UCSD-AML1 (cell line): ENCODE data around the gene TCF7L1.
"Not testable (repeated sequence)": the region's sequence is repeated elsewhere in the genome, so short reads cannot be mapped to it uniquely, and the experiment has no call there.

Source experiments
- DNase-seq: peaks from one replicate; lab custom pipeline; 2025; ENCODE audit not compliant: unreplicated experiment; lab: John Stamatoyannopoulos, UW

TCF7L1 gene

DNA sequence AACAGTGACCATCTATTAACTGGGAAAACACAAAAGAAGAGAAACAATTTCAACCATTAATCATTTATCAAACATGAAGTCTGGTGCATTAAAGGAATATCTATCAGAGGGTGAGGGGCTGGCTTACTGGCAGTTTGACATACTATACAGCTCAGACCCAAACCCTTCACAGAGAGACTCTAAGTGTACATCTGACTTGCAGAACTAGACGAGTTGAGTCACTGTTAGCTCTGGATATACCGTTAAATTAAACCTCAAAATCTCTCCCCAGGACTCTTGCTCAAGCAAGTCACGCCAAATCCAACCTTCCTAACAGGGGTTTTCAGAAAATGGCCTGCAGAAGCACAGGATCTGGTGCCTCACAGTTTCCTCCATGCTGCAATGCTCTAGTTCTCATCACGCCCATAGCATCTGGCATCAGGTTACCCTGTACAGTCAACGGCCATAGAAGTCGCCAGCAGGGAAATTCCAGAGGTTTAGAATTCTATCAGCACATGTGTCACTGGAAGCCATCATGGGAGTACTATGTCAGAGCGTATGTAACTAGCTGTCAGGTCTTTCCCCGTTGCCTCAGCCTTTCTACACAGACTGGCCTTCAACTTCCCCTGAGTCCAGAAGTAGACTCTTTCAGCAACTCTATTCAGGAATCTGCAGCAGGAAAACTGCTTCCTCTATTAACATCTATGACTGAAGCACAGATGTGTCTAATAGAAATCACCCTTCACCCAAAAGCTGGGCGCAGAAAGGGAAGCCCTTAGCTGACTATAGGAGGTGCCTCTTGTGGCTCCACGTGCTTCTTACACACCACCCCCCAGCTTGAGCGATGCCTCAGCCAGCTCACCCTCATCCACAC is 185.3 kb downstream of the TCF7L1 start:
- no peak for DNase-seq

DNA sequence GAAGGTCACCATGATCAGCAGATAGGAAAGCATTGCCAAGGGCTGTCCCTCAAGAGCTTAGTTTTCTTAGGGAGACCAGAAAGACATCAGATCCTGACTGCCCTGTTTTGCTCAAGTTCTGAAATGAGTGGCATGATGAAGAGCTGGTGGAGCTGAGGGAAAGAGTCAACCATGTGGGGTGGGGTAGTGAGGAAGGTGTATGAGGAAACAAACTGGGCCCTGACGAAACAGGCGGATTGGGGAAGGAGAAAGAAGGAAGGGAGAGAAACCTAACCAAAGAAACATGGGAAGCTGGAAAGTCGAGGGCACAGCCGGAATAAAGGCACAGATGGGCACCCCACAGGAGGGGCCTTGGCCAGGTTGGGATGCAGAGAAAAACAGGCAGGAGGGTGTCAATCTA is 186.6 kb downstream of the TCF7L1 start:
- no peak for DNase-seq

DNA sequence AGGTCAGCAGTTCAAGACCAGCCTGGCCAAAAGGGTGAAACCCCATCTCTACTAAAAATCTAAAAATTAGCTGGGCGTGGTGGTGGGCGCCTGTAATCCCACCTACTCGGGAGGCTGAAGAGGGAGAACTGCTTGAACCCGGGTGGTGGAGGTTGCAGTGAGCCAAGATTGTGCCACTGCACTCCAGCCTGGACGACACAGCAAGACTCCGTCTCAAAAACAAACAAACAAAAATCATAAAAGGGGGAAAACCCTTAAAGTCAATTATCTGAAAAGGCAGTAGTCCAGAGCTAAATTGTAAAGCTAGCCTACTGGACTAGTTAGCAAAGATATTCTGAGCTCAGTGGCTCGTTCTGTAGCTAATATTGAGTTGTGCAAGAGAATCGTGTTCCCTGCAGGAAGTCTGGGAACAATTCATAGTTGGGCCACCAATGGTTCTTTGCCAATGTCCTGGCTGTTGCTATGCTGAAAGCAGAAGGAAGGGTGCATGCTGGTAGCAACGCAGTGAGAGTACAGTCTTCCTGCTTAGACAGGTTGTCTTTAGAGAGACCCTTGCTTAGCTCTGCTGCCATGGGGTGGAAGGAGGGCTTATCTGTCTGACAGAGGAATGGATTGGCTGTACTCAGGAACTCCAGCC is 190.3 kb downstream of the TCF7L1 start:
- no peak for DNase-seq

DNA sequence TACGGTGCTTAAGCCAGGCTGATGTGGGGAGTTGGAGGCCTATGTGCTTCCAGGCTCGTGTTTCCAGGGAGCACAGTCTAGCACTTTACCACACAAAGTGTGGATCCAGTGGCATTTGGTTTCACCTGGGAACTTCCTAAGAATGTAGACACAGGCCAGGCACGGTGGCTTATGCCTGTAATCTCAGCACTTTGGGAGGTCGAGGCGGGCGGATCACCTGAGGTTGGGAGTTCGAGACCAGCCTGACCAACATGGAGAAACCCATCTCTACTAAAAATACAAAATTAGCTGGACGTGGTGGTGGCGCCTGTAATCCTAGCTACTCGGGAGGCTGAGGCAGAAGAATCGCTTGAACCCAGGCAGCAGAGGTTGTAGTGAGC is 190.8 kb downstream of the TCF7L1 start:
- DNase-seq: not testable (repeated sequence)

DNA sequence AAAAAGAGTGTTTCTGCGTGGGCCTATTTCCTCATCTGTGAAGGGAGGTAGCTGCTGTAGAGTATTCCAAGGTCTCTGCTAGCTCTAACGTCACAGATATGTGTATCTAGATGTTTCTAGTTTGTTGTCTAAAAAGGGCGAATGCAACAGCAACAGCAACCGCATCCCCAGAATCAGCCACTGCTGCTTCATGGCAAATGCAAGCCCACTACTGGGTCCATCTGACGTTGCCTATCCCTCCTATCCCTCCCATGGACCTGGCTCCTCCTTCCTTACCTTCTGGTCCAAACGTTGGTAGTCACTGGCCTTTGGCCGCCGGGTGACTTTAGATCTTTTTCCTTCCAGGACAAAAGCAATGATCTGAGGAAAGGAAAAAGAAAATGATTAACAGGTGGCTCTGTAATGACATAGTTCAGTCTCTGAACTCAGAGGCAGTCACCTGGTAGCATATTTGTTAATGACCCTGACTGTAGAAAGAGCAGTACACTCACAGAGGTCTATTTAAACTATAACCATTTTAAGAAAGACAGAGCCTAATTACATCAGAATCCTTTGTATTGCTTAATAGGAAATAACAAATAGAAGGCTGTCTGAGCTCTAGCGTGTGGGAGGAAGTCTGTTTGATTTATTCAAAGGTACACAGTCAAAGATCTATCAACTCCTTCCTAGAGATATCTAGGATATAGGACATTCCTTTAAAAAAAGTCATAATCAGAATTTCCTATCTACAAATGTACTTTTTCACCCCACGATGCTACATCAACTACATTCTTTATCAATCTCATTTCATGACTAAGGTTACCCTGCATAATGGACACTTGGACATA is 191.7 kb downstream of the TCF7L1 start:
- DNase-seq: no peak

DNA sequence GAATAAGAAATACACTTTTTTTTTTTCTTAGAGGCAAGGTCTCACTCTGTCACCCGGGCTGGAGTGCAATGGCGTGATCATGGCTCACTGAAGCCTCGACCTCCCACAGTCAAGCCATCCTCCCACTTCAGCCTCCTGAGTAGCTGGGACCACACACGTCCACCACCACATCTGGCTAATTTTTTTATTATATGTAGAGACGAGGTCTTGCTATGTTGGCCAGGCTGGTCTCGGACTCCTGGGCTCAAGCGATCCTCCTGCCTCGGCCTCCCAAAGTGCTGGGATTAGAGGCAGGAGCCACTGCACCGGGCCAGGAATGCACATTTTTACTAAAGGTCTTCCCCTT is 192.2 kb downstream of the TCF7L1 start:
- no peak for DNase-seq

DNA sequence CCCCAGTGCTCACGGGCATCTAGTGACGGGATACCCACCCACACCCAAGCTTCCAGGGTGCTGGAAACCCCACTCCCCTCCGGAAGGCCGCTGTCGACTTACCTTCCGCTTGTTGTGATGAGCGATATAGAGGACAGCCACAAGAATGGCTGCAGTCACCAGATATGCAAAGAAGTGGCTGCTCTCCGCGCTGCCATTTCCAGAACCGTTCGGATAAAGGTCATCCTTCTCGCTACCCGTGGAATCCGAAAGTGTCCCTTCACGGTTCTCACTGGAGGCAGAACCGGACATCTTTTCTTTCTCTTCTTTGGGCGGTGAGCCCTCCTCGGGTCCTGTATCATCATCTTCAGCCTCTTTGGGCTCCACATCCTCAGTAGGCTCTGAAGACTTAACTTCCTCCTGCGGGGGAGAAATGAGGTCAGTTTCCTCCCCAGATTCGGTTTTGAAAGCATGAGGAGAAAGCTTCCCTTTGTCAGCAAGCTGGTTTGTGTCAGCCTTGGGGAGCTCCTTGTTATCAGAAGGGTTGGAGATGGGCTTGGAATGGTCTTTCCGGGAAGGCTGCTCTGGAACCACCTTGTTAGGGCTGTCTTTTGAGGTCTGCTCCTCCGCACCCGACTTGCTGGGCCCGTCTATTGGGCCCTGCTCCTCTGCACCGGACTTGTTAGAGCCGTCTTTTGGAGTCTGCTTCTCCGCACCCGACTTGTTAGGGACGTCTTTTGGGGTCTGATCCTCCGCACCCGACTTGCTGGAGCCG is 193.4 kb downstream of the TCF7L1 start:
- peak; percentile 66 for DNase-seq

DNA sequence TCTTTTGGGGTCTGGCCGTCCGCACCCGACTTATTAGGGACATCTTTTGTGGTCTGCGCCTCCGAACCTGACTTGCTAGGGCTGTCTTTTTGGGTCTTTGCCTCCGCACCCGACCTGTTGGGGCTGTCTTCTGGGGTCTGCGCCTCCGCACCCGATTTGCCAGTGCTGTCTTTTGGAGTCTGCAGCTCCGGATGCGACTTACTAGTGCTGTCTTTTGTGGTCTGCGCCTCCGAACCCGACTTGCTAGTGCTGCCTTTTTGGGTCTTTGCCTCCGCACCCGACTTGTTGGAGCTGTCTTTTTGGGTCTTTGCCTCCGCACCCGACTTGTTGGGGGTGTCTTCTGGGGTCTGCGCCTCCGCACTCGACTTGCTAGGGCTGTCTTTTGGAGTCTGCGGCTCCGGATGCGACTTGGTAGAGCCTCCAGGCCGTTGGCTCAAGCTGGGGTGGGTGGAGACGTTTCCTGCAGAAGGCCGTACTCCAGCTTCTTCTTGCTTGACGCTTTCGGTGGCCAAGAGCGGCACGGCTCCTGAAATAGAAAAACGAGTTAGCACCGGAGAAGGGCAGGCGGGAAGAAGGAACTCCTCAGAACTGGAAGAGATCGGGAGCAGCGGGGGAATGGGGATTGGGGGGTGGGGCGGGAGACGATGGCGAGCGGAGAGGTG is 194.1 kb downstream of the TCF7L1 start:
- peak; percentile 61 for DNase-seq

DNA sequence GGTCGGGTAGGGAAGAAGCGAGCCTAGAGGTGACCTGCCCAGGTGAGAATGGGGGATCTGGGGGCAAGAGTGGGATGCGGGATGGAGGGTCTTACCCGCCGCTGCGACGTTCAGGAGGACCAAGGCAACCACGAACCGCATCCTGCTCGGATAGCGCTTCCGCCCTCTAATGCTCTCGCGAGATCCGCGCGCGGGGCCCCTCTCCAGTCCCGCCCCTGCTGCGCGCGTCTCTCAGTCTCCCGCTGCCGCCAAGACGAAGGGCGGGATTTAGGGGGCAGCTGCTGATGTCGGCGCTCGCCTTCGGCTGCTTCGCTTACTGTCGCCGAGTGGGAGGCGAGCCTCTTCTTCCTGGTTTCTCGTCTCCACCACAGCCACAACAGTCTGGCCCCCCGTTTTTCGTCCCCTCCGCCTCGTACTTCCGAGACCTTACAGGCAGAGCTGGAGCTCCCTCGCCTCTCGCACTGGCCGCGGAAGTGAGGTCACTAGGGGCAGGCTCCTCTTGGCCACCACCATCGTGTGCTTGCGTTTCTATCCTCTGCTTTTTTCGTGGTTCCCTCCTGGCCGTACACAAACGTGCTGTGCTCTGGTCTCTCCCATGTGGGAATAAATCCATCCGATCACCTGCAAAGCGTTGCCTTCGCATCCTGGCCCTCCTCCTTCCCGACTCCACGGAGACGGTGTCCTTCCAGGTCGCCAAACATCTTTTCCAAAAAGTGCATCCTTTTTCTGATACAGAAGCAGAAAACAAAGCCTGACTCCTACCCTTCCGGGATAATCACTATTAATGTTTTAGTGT is 194.8 kb downstream of the TCF7L1 start, which contains the start of gene TGOLN2:
Gene TGOLN2 (minus strand): TSS at position 168 of the 796 bp plus-strand sequence. CDS start 27 bp downstream, at position 141.
- peak; percentile 94 for DNase-seq

DNA sequence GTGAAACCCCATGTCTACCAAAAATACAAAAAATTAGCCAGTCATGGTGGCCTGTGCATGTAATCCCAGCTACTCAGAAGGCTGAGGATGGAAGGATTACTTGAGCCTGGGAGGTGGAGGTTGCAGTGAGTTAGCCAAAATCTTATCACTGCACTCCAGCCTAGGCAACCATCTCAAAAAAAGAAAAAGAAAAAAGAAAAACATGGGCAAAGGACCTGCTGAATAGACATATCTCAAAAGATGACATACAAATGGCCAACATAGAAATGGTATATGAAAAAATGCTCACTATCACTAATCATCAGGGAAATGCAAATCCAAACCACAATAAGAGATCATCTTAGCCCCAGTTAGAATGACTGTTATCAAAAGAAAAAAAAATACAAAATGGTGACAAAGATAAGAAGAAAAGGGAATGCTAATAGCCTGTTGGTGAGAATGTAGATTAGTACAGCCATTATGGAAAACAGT is 196.0 kb downstream of the TCF7L1 start:
- DNase-seq: no peak

DNA sequence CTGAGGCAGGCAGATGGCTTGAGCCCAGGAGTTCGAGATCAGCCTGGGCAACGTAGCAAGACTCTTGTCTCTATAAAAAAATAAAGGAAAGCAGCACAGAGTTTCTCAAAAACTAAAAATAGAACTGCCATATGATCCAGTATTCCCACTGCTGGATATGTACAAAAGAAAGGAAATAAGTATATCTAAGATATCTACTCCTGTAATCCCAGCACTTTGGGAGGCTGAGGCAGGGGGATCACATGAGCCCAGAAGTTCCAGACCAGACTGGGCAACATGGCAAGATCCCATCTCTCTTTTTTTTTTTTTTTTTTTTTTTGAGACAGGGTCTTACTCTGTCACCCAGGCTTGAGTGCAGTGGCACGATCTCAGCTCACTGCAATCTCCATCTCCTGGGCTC is 196.5 kb downstream of the TCF7L1 start:
- not testable (repeated sequence) for DNase-seq

DNA sequence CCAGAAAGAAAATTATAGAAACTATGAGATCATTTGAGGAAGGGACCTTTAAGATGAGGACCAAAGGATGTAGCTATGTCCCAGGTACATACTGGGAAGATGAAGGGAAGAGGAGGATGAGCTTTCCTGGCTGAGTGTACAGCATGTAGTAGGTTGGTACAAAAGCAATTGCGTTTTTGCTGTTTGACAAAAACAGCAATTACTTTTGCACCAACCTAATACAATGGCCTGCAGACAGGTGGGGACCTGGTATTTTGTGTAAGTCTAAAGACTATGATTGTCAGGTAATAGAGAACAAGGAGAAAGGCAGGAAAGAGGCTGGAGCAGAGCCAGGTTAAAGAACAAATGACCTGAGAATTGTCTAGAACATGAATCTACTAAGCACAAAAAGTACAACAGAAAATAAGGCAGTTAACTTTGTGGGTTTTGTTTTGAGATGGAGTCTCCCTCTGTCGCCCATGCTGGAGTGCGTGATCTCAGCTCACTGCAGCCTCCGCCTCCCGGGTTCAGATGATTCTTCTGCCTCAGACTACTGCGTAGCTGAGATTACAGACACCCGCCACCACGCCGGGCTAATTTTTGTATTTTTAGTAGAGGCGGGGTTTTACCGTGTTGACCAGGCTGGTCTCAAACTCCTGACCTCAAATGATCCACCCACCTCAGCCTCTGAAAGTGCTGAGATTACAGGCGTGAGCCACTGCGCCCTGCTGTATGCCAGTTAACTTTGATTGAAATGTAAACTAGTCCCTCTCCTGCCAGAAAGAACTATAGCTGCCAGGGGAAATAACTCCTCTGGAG is 197.8 kb downstream of the TCF7L1 start:
- no peak for DNase-seq

DNA sequence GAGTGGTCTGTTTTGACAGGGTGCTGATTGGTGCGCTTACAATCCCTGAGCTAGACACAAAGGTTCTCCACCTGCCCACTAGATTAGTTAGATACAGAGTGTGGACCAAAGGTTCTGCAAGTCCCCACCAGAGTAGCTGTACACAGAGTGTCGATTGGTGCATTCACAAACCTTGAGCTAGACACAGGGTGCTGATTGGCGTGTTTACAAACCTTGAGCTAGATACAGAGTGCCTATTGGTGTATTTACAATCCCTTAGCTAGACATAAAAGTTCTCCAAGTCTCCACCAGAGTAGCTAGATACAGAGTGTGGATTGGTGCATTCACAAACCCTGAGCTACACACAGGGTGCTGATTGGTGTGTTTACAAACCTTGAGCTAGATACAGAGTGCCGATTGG is 200.7 kb downstream of the TCF7L1 start:
- not testable (repeated sequence) for DNase-seq

DNA sequence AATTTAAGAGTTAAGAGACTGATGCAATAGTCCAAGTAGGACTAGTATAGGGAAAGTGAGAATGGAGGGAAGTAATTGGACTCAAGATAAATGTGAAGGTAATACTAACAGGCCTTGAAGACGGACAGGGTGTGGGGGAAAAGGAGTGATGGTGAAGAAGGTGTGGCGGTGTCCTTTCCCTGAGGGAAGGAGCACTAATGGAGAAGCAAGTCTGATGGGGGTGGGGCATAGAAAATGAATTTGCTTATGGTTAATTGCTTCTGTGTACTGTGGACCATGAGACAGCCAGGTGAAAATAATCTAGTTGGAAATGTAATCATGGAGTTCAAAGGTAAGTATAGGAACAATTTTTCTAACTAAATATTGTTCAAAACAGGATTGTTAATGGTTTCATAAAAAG is 201.7 kb downstream of the TCF7L1 start:
- no peak for DNase-seq

DNA sequence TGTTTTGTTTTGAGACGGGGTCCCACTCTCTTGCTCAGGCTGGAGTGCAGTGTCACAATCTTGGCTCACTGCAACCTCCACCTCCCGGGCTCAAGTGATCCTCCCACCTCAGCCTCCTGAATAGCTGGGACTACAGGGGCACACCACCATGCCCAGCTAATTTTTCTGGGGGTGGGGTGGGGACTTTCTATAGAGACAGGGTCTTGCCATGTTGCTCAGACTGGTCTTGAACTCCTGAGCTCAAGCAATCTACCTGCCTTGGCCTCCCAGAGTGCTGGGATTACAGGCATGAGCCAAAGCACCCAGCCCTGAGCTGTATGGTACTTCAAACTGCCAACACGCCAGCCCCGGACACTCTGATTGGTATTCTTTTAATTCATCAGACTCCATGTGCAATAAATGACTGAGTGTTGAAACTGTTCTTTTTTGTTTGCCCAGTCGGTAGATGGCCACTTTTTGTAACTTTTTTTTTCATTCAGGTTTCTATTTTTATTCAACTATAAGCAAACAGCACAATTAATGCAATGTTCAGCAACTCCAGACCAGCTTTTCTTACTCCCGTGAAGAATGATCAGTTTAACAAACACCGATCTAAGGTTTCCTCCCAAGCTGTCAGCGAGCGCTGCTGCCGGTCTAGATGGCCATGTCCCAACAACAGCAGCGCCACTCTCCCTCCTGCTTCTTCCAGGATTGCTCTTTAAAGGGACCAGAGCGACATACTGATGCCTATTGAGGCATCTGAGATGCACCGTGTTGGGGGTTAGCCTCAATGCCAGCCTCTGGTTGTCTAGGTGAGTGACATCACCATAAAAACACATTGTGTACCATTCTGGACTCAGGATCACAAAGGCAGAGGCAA is 207.1 kb downstream of the TCF7L1 start:
- DNase-seq: no peak

DNA sequence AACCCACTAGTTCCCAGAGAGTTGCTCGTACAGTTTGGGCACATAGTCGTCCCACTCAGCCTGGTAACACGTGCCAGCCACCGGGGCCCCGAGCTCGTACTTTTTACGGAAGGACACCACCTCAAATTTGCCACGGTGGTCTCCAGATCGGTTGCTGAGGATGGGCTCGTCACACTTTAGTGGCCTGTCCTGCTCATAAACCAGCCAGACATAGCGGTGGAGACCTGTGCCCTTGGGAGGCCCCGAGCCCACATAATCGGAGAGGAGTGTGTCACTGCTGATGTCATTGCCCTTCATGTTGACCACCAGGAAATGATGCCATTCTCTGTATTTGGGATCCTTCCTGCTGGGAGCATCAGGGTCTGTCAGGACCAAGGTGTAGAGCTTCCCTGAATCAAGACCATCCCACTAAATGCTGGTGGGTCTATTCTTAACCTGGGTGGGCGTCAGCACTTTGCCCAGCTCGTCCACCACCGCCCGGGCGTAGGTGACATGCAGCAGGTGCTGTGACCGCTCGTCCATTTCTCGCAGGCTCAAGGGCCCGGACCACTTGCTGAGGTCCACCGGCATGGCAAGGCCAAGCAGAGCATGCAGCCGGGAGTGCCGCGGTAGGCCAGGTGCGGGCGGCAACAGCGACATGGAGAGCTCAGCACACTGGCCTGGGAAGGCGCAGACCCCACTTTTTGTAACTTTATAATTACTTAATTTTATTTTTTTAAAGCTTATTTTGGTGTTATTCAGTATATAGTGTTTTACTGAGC is 208.3 kb downstream of the TCF7L1 start:
- DNase-seq: no peak

DNA sequence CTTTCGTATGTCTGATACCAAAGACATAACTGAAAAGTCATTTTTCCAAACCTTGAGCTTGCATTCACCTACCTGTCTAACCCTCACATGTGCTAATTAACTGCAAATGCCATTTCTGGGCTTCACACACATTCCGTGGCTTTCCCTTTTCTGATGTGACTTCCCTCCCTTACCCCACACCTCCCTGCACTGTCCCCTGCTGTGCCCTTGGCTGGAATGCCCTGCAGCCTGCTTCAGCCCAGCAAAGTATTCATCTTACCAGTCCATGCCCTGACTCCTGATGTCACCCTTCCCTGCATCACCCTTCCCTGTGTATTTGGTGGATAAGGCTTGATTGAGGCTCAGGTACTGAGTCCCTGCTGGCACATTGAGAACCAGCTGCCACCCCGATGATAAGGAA is 209.0 kb downstream of the TCF7L1 start:
- DNase-seq: no peak
